ENCODE results near the gene TBC1D22A.

TBC1D22A gene

DNA sequence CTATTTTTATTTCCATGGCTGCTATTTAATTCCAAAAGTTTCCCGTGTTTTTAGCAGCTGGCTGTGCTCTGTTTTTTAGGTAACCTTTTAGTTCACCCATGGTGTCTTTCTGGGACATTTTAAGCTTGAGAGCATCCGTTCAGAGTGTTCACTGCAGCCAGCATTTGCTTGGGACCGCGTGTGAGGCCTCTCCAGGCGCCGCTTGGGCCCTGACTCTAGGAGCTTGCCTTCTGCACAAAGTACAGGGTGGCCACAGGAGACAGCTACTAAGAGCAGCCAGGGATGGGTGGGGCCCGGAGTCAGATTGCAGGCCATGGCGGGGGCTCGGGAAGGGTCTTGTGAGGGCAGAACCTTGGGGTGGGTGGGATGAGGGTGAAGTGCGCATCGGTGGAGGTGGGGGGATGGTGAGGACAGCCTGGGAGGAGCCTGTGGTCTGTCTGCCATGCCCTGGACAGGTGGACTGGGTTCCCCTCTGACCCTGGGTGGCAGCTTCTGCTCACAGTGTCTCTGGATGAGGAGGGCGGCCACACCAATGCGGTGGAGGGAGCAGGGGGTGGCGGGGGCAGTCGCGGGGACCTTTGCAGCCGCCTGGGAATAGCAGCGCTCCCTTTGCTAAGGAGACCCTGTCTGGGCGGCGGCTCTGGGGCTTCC is 288.1 kb downstream of the TBC1D22A start:
- DNase-seq: no peak

DNA sequence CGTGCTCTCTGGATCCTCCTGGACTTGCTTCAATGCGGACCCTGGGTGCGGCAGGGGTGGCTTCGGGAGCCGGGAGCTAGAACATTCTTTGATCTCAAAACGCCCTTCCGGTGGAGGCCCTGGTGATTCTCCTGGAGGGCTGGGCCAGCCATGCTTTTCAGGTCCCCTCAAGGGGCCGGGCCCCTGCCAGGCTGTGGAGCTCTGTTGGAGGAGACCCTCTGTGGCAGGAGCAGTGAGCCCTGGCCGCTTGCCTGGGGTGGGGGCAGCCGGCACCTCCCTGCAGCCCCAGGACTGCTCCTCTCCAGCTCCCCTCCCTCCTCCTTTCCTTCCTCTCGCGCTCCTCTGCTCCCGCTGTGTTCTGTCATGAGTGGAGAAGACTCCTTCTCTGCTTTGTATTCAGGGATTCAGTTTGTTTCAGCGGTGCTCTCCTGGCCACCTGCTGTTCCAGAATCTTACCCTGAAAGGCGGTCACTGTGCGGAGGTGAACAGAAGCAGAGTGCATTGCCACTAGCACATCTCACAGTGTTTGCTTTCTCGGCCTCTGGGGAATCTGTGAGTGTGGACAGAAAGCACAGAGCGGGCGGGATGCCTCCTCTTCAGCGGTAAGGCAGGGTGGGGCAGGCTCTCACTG is 289.1 kb downstream of the TBC1D22A start:
- DNase-seq: no peak

DNA sequence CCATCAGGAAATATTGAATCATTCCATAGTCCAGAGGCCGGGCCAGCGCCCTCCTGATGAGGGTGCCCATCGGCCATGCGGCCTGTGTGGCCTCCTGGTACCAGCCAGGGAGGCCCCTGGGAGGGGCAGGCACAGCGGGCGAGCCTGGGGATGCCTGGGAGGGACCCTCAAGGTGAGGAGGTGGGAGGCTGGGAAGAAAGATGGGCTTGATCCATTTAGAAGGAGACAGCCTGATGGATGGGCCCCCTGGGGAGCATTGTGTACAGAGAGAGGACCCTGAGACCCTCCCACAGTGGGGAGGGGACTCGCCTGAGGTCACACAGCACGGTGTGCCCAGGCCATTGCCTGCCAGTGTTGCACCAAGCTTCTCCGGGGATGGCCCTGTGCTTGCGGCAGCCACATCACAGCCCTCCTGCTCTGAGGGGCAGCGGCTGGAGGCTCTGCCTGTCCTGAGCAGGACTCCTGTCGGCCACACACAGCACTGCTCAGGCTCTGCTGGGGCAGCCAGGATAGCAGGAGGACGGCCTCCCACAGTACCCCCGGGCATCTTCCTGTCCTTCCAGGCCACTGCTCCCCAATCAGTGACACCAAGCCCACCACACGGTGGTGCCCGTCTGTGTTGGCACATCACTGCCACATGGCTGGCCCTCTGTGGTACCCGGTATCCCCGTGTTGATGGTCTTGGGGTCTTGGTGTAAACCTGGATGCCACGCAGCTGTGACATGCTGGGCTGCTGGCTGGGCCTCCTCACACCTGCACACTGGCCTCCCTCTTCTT is 290.0 kb downstream of the TBC1D22A start:
- DNase-seq: no peak

DNA sequence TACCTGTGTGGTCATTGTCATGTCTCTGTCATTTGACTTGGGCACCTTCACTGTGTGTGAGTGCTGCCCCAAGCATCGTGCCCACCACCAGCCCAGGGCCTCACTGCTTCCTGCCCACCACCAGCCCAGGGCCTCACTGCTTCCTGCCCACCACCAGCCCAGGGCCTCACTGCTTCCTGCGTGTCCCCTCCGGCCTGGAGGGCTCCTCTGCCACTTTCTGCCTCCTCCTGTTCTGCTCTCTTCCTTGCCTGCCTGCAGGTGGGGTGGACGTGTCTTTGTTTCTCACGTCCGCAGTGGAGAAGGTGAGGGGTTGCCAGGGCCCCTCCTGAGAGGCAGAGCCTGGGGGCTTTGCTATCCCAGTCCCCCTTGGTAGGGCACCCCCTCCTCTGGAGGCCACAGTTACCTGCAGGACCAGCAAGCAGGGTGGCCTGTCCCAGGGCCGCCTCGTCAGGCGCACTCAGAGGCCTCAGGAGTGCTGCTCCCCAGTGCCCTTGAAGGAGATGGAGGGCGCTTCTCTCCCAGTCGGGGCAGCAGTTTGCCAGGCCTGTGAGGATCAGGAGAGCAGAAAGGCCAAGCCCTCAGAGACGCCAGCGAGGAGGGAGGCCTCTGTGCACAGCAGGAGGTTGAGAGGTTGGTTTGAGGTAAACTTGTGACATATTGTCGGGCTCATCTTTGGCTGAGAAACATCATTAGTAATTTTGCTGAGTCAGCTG is 290.7 kb downstream of the TBC1D22A start:
- DNase-seq: no peak

DNA sequence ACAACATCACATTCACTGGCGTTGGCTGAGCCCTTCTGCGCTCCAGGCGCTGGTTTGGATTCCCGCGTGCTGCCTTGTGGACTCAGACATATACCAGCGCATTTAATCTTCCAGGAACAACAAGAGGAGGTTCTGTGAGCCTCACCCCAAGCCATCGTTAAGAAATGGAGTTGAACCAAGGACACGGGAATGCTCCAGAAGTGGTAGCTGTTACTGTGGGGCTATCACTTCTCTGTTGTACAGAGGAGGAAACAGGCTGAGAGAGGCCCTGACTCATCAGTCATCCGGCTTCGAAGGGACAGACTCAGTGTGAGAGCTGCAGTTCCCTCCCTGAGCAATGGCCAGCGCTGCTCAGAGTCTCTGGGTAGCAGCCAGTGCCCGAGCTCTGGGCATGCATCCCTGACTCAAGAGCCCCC is 291.3 kb downstream of the TBC1D22A start:
- no peak for DNase-seq

GRCh38 chr22:47054231-47055072 is 292.0 kb downstream of the TBC1D22A start:
- DNase-seq: no peak

DNA sequence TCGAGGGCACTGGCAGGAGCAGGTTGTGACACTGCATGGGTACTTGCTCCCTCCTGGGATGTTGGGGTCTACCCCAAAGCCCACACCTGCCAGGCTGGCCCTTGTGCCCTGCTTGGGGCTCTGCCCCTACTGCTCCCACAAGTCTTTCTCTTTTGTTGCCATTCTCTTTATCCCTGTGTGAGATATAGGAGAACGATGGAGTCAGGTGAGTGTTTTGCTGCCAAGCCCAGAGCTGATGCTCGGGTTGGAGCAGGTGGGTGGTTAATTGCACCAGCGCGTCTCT is 292.6 kb downstream of the TBC1D22A start:
- DNase-seq: no peak

DNA sequence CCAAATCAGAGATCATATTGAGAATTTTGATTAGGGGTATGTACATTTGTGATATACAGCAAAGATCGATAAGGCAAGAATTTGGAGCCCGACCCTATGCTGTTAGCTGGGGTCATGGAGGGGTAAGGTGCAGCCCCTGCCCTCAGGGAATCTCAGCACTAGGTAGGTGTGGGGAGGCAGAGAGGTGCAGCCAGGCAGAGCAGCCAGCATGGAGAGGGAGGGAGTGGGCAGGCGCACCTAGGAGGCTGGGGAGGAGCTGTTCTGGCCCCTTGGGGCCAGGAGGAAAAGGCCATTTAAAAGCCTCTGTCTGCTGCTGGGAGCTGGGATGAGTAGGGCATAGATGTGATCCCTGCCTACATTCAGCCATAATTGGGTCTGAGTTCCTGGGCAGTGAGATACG is 293.0 kb downstream of the TBC1D22A start:
- no peak for DNase-seq

DNA sequence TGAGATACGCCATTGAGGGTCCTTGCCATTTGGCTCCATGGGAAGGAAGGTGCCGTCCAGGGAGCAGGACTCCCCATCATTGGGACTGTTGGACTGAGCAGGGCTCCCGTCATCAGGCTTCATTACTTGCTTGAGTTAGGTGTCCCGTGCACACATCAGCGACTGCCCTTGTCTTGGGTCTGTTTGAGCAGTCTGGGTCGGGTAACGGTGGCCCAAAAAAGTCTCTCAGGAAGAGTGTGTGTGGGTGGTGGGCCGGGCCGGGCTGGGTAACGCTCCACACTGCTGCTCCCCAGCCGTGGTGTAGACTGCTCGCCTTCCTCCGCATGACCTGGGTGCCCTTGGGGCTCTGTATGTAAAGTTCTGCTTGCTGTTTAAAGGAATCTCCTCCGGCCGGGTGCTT is 293.5 kb downstream of the TBC1D22A start:
- no peak for DNase-seq

- no peak for DNase-seq
These were observed 293.9 kb downstream of the TBC1D22A start for GRCh38 chr22:47056361-47056760.

DNA sequence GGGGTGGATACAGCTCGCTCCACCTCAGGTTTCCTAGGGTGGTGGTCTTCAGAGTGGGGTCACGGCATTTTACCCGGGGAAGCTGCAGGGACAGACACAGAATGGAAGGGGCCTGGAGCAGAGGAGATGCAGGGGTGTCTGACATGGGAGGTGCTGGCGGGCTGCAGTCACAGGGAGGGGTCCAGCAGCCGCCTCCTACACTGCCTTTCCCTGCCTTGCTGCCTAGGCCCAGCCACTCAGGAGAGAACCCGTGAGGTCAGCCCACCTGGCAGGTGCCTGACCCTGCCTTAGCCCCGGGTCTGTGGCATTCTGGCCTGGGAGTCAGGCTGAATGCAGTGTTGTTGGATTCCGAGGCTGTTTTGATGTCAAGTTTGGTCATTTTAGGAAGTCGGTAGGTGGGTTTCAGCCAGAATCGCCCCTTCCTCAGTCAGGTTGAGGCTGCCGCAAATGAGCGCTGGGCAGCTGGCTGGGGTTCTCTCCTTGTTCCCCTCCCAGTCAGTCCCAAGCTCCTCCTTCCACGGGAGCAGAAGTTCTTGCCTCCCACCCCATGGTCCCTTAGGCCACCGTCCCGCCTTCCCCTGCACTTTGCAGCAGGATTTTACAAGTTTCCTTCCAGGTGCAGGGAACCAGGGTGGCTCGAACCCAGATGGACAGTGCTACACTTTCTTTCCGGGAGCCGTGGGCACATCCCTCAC is 294.5 kb downstream of the TBC1D22A start:
- DNase-seq: no peak

DNA sequence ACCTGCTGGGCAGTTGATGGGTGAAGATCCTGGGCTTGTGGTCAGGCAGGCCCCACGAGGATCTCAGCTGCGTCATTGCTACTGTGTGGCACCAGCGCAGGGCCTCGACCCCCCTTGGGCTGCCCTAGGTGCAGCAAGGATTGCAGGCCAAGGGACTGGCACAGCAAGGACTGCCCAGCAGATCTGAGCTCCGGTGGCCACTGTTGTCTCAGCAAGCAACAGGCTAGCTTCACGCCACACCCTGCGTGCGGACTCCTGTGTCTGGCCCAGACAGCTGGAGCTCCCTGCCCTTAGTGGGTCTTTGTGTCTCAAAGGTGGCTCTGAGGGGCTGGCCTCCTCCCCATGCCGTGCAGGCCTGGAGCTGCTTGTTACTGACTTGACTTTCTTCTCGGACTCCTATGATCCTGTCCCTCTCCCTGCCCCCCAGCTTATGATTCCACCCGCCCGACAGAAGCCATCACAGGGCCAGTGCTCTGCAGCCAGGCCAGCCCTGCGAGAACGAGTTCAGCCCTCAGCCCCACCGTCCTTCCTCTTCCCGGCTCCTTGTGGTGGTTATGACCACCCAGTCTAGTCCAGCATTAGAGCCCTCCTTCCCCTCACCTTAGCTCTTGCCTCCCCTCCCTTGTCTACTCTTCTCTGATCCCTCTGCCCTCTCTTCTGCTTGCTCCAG is 295.6 kb downstream of the TBC1D22A start:
- no peak for DNase-seq

GRCh38 chr22:47059076-47059475 is 296.6 kb downstream of the TBC1D22A start:
- no peak for DNase-seq

GRCh38 chr22:47059701-47060161 is 297.3 kb downstream of the TBC1D22A start:
- DNase-seq: no peak

- DNase-seq: no peak
These were observed 298.3 kb downstream of the TBC1D22A start for GRCh38 chr22:47060718-47061117.

DNA sequence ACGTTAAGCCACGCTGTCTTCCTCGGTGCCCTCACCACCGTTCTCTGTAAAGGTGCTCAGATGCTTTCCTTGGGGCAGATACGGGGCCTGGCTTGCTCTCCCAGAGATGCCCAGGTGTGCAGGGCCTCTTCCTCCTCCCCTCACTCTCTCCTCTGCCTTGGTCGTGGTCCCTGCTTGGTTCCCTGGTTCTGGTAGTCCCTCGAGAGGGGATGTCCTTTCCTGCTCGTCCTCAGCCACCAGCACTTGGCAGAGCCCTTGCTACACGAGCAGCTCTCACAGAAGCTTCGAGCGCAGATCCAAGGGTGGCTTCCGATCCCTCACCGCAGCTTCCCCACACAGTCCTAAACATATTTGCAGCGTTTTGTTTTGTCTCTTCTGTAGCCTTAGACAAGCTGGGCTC is 298.8 kb downstream of the TBC1D22A start:
- no peak for DNase-seq

- no peak for DNase-seq
These were observed 299.7 kb downstream of the TBC1D22A start for GRCh38 chr22:47062126-47062525.

DNA sequence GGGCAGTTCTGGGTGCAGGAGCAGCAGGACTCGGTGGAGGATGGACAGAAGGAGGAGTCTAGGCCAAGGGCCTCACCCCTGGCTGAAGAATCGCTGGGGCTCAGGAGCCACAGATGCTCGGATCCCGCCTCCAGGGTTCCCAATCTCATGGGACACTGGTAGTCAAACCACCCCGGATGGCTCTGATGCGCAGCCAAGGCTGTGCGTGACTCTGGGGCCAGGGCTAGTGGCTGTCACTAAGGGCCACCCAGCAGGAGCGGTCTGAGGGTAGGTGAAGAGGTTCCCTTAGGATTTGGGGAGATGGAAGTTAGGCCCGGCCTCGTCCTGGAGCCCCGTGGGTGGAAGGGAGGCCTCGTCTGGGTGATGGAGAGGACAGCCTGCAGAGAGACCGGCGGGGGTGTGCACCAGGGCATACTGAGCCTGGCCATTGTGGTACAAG is 300.6 kb downstream of the TBC1D22A start:
- no peak for DNase-seq

DNA sequence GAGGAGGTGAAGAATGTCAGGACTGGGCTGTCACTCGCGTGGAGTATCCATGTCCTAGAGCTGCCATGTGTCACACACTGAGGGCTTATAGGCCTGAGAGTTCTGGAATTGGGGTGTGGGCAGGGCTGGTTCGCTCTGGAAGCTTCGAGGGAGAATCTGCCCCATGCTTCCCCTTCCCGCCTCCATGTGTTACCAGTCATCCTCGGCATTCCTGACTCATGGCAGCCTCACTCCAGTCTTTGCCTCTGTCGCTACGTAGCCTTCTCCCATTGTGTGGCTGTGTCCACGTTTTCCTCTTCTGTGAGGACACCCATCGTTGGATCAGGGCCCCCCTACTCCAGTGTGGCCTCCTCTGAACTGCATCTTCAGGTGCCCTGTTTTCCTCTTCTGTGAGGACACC is 301.2 kb downstream of the TBC1D22A start:
- no peak for DNase-seq

- DNase-seq: no peak
These were observed 301.6 kb downstream of the TBC1D22A start for GRCh38 chr22:47064016-47064415.

DNA sequence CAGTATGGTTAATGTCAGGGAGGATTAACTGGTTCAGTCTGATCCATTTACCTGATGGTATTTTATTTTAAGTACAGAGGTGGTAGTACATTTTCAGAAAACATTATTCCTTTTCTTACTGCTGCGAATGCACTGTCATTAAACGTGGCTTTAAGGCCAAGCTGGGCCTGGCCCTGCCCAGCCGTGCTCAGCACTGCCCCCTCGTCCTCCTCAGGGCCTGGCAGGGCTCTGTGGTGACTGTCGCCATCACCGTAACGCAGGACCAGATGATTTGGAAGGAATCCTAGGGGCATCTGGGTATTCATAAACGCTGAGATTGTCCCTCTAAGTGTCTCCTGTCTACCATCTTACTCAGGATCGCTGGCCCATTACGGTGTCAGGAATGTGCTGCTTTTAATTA is 302.0 kb downstream of the TBC1D22A start:
- DNase-seq: no peak
